K562 (cell line): ENCODE data around the gene AIF1. TPM values are rescaled to one million over a fixed set of nuclear protein-coding genes. Genes with fewer than 3 reads are reported as not detected.
A peak's percentile ranks its signal among the peaks of the same experiment; 100 is the strongest.

Source experiments
- CBX3 ChIP-seq, 2 experiments: IDR thresholded peaks; 1 replicate in 1 of 2; 2 replicates in 1 of 2; pipeline ENCODE4 v1.6.1; 2012; ENCODE audit warnings: inconsistent platforms in 2 of 2, low read length in 2 of 2, borderline replicate concordance in 1 of 2, control low read depth in 1 of 2
- EGR1 ChIP-seq: fragments of 450-650 bp; conservative IDR thresholded peaks from 2 replicates; pipeline ENCODE4 v1.6.1; 2017; ENCODE audit warnings: mild to moderate bottlenecking
- HDAC8 ChIP-seq: fragments of 450-650 bp; IDR thresholded peaks from 2 replicates; pipeline ENCODE4 v1.6.1; 2016; ENCODE audit warnings: mild to moderate bottlenecking, missing genetic modification characterization, moderate library complexity, missing compliant biosample characterization
- HMG20B ChIP-seq: fragments of 250-450 bp; sonication (Bioruptor Pico); IDR thresholded peaks from 2 replicates; pipeline ENCODE4 v1.5.0; 2021; ENCODE audit warnings: mild to moderate bottlenecking
- KAT8 ChIP-seq: fragments of 450-650 bp; IDR thresholded peaks from 2 replicates; pipeline ENCODE4 v1.6.1; 2016; ENCODE audit warnings: low read depth, mild to moderate bottlenecking
- KDM4B ChIP-seq, 2 experiments: fragments of 450-650 bp in 1 of 2; sonication (generic) in 1 of 2; IDR thresholded peaks; 2 replicates each; pipeline ENCODE4 v1.6.1; 2016 to 2017; ENCODE audit warnings: borderline replicate concordance in 2 of 2, antibody characterized with exemption in 1 of 2, low read depth in 1 of 2, mild to moderate bottlenecking in 1 of 2
- LCOR ChIP-seq: sonication (generic); formaldehyde crosslinking; IDR thresholded peaks from 2 replicates; pipeline ENCODE4 v1.8.0; 2022; ENCODE audit warnings: mild to moderate bottlenecking, missing genetic modification reagents
- MED1 ChIP-seq: sonication (generic); formaldehyde crosslinking; IDR thresholded peaks from 2 replicates; pipeline ENCODE4 v1.8.1; 2023; ENCODE audit warnings: missing genetic modification reagents, borderline replicate concordance
- NR4A1 ChIP-seq, 2 experiments: fragments of 250-450 bp in 1 of 2; fragments of 450-650 bp in 1 of 2; sonication (Bioruptor Pico) in 1 of 2; IDR thresholded peaks; 2 replicates each; pipeline versions ENCODE4 v1.4.0 to v1.6.1; 2016 to 2020; ENCODE audit warnings: mild to moderate bottlenecking in 2 of 2, missing compliant biosample characterization in 1 of 2, missing genetic modification characterization in 1 of 2, moderate library complexity in 1 of 2
- RBM39 ChIP-seq: fragments of 200-400 bp; formaldehyde crosslinking; optimal IDR thresholded peaks from 2 replicates; pipeline ENCODE3; 2018; ENCODE audit warnings: low read depth, low read length
- RFX7 ChIP-seq: fragments of 250-450 bp; sonication (Bioruptor Pico); IDR thresholded peaks from 2 replicates; pipeline ENCODE4 v1.5.1; 2021; ENCODE audit warnings: mild to moderate bottlenecking
- SIN3B ChIP-seq: fragments of 450-650 bp; IDR thresholded peaks from 2 replicates; pipeline ENCODE4 v1.6.1; 2017; ENCODE audit warnings: low read depth, mild to moderate bottlenecking, moderate library complexity
- SIRT6 ChIP-seq: IDR thresholded peaks from one replicate; pipeline ENCODE4 v1.6.1; 2012; ENCODE audit warnings: low read depth, mild to moderate bottlenecking, control low read depth, inconsistent platforms, low read length, moderate library complexity
- TAF7 ChIP-seq: fragments of 450-650 bp; IDR thresholded peaks from 2 replicates; pipeline ENCODE4 v1.6.1; 2016; ENCODE audit warnings: missing genetic modification characterization, missing compliant biosample characterization
- ZFX ChIP-seq: sonication (generic); formaldehyde crosslinking; IDR thresholded peaks from 2 replicates; pipeline ENCODE4 v1.8.0; 2022; ENCODE audit warnings: mild to moderate bottlenecking, missing genetic modification reagents, moderate library complexity
- ZKSCAN1 ChIP-seq: fragments of 150-350 bp; IDR thresholded peaks from 2 replicates; pipeline ENCODE4 v1.6.1; 2016; ENCODE audit warnings: low read depth, low read length
- ZNF699 ChIP-seq: fragments of 250-450 bp; sonication (Bioruptor Pico); IDR thresholded peaks from 2 replicates; pipeline ENCODE4 v1.8.0; 2021; ENCODE audit warnings: mild to moderate bottlenecking, moderate library complexity; ENCODE audit not compliant: insufficient replicate concordance
- polyA plus RNA-seq, 8 experiments: library from polyadenylated mRNA; depleted of rRNA in 4 of 8; stranded (reverse) in 5 of 8; unstranded in 3 of 8; fragments of >200 nt; fragmentation: Nextera tagmentation in 2 of 8; fragmentation: Illumina TruSeq in 1 of 8; extraction: Ambion mirVana in 2 of 8; extraction: Trizol in 1 of 8; gene quantifications; 2 replicates each; pipeline versions ENCODE4 v1.2.1 to v1.2.3, GENCODE V29; 2011 to 2014; ENCODE audit warnings: inconsistent platforms in 1 of 8, missing spikeins in 1 of 8
- total RNA-seq, 7 experiments: library from RNA; depleted of rRNA in 6 of 7; stranded (reverse); fragments of >200 nt in 6 of 7; fragmentation: Illumina TruSeq in 2 of 7; extraction: Trizol in 2 of 7; gene quantifications; 2 replicates each; pipeline versions ENCODE4 v1.2.1 to v1.2.3, GENCODE V29; 2011 to 2021; ENCODE audit warnings: low replicate concordance in 1 of 7
- TF ChIP-seq, protein P1 (sequence below): fragments of 450-650 bp; formaldehyde crosslinking; IDR thresholded peaks from 2 replicates; pipeline ENCODE4 v1.4.0; 2022; ENCODE audit warnings: missing genetic modification characterization
- TF ChIP-seq, protein P2 (sequence below): fragments of 450-650 bp; IDR thresholded peaks from 2 replicates; pipeline ENCODE4 v1.6.1; 2016; ENCODE audit warnings: antibody characterized with exemption
- TF ChIP-seq, protein P3 (sequence below): fragments of 200-800 bp; sonication (Bioruptor generic); IDR thresholded peaks from 2 replicates; pipeline ENCODE4 v1.6.1; 2016; ENCODE audit warnings: missing genetic modification characterization, missing compliant biosample characterization

The AIF1 gene
- total and polyA plus RNA-seq, 9 of the 15 experiments (the other 6 are each of a cell fraction or from before 2014, with no cell fraction given) = 9.4 to 33.4 (median 19.4) TPM

DNA sequence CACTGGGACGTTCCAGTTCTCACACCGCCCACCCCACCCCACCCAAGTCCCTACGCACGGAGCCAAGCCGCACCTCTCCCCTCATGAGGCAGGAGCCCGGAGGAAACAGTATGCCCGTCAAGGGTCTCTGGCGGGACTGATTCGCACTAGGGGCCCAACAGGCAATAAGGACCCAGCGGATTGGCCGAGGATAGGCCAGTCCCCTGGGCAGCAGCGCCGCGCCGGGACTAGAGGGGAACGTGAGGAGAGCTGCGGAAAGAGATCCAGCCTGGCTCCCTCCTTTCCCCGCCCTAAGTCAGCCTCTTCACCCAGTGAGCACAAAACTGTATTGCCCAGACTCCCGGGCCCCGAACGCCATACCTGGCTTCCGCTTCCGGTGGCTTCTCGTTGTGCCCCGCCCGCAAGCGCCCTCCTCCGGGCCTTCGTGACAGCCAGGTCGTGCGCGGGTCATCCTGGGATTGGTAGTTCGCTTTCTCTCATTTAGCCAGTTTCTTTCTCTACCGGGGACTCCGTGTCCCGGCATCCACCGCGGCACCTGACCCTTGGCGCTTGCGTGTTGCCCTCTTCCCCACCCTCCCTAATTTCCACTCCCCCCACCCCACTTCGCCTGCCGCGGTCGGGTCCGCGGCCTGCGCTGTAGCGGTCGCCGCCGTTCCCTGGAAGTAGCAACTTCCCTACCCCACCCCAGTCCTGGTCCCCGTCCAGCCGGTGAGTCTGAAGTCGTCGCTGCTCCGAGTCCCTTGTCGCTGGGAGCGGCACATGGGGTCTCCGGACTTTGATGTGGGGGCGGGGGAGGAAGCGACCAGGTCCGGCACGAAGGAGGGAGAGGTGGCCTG is 50.7 kb downstream of the AIF1 start, which contains the start of gene CSNK2B (continued):
- TF ChIP-seq MED1 = no peak
- TF ChIP-seq CBX3 (IDR thresholded peaks at IDR 0.05; ENCODE audit: borderline replicate concordance in 1 of 2, low read length in 2 of 2) = no peak; a peak in 2 of 3 replicates
- TF ChIP-seq RBM39 = peak; percentile 78
- no peak for TF ChIP-seq ZNF699 (CRISPR knock-in tag)
- TF ChIP-seq KAT8 = no peak
- peak; percentile 67; the same call in 1 of the 2 replicates for TF ChIP-seq LCOR (CRISPR knock-in tag)
- TF ChIP-seq TAF7 (tag) = peak; percentile 90
- no peak for TF ChIP-seq SIRT6
- TF ChIP-seq, protein P1, sequence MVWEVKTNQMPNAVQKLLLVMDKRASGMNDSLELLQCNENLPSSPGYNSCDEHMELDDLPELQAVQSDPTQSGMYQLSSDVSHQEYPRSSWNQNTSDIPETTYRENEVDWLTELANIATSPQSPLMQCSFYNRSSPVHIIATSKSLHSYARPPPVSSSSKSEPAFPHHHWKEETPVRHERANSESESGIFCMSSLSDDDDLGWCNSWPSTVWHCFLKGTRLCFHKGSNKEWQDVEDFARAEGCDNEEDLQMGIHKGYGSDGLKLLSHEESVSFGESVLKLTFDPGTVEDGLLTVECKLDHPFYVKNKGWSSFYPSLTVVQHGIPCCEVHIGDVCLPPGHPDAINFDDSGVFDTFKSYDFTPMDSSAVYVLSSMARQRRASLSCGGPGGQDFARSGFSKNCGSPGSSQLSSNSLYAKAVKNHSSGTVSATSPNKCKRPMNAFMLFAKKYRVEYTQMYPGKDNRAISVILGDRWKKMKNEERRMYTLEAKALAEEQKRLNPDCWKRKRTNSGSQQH (CRISPR knock-in tag) = peak; percentile 62
- TF ChIP-seq RFX7 (CRISPR knock-in tag) = 0 out of 2 replicates have a peak, but pooled peaks have one; percentile 29
- peak; percentile 55; the same call in 1 of the 2 replicates for TF ChIP-seq NR4A1 (CRISPR knock-in tag; IDR thresholded peaks at IDR 0.05)
- no peak for TF ChIP-seq NR4A1 (tag; IDR thresholded peaks at IDR 0.05)
- no peak for TF ChIP-seq SIN3B
- no peak for TF ChIP-seq HMG20B (CRISPR knock-in tag)
- no peak for TF ChIP-seq HDAC8 (tag)
- TF ChIP-seq, protein P2, sequence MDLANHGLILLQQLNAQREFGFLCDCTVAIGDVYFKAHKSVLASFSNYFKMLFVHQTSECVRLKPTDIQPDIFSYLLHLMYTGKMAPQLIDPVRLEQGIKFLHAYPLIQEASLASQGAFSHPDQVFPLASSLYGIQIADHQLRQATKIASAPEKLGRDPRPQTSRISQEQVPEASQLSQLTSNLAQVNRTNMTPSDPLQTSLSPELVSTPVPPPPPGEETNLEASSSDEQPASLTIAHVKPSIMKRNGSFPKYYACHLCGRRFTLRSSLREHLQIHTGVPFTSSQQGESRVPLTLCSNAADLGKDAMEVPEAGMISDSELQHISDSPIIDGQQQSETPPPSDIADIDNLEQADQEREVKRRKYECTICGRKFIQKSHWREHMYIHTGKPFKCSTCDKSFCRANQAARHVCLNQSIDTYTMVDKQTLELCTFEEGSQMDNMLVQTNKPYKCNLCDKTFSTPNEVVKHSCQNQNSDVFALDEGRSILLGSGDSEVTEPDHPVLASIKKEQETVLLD = peak; percentile 79
- 0 out of 2 replicates have a peak, but pooled peaks have one; percentile 29 for TF ChIP-seq ZKSCAN1
- TF ChIP-seq EGR1 = no peak
- TF ChIP-seq ZFX (CRISPR knock-in tag) = no peak
- TF ChIP-seq KDM4B (IDR thresholded peaks at IDR 0.05; ENCODE audit: borderline replicate concordance in 2 of 2, low read depth in 1 of 2) = peak in 1 of 2 experiments; percentile 99; a peak in 2 of 4 replicates
- TF ChIP-seq, protein P3, sequence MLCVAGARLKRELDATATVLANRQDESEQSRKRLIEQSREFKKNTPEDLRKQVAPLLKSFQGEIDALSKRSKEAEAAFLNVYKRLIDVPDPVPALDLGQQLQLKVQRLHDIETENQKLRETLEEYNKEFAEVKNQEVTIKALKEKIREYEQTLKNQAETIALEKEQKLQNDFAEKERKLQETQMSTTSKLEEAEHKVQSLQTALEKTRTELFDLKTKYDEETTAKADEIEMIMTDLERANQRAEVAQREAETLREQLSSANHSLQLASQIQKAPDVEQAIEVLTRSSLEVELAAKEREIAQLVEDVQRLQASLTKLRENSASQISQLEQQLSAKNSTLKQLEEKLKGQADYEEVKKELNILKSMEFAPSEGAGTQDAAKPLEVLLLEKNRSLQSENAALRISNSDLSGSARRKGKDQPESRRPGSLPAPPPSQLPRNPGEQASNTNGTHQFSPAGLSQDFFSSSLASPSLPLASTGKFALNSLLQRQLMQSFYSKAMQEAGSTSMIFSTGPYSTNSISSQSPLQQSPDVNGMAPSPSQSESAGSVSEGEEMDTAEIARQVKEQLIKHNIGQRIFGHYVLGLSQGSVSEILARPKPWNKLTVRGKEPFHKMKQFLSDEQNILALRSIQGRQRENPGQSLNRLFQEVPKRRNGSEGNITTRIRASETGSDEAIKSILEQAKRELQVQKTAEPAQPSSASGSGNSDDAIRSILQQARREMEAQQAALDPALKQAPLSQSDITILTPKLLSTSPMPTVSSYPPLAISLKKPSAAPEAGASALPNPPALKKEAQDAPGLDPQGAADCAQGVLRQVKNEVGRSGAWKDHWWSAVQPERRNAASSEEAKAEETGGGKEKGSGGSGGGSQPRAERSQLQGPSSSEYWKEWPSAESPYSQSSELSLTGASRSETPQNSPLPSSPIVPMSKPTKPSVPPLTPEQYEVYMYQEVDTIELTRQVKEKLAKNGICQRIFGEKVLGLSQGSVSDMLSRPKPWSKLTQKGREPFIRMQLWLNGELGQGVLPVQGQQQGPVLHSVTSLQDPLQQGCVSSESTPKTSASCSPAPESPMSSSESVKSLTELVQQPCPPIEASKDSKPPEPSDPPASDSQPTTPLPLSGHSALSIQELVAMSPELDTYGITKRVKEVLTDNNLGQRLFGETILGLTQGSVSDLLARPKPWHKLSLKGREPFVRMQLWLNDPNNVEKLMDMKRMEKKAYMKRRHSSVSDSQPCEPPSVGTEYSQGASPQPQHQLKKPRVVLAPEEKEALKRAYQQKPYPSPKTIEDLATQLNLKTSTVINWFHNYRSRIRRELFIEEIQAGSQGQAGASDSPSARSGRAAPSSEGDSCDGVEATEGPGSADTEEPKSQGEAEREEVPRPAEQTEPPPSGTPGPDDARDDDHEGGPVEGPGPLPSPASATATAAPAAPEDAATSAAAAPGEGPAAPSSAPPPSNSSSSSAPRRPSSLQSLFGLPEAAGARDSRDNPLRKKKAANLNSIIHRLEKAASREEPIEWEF (CRISPR knock-in tag) = no peak
